Measurements from ENCODE around the gene ZNF653. TPM values are rescaled to one million over a fixed set of nuclear protein-coding genes. Genes with fewer than 3 reads are reported as not detected.

Gene ZNF653
- total and polyA plus RNA-seq, 9 of the 15 experiments (the other 6 are each of a cell fraction or from before 2014, with no cell fraction given), result 1.6 to 8.0 (median 4.2) TPM; not detected in 2

DNA sequence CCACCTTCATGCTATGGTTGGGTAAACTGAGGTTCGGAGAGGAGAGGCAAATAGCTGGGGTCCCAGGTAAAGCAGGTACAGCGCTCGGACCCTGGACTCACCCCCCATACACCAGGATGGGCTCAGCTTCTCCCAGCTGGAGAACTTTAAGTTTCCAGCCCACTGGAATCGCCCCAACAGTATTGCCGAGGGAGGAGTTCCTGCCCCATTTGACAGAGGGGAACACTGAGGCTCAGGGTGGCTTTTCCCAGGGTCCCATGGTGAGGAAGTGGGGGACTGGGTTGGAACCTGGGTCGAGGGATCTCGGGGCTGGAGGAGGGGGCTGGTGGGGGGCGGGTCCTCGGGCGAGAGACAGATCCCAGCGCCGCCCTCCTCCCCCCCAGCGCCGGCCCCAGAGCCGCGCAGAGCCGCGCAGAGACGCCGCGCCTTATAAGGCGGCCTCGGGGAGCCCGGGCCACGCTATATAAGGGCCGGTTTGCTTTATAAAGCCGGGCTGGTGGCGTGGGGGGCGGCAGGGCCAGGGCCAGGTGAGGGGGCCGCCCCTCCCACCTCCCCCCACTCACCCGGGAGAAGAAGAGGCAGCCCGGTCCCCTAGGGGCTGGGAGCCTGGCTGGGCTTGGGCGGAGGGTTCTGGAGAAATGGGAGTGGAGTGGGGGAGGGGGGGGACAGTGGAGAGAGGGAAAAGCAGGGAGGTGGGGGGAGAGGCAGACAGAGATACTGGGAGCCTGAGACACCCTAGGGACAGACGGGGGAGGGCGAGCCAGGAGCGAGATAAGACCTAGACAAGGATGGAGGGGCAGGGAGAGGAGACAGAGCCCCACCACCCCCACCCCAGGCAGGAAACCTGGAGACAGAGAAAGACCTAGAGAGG, 34.1 kb upstream of the ZNF653 start (continued):
- TF ChIP-seq, protein P1, sequence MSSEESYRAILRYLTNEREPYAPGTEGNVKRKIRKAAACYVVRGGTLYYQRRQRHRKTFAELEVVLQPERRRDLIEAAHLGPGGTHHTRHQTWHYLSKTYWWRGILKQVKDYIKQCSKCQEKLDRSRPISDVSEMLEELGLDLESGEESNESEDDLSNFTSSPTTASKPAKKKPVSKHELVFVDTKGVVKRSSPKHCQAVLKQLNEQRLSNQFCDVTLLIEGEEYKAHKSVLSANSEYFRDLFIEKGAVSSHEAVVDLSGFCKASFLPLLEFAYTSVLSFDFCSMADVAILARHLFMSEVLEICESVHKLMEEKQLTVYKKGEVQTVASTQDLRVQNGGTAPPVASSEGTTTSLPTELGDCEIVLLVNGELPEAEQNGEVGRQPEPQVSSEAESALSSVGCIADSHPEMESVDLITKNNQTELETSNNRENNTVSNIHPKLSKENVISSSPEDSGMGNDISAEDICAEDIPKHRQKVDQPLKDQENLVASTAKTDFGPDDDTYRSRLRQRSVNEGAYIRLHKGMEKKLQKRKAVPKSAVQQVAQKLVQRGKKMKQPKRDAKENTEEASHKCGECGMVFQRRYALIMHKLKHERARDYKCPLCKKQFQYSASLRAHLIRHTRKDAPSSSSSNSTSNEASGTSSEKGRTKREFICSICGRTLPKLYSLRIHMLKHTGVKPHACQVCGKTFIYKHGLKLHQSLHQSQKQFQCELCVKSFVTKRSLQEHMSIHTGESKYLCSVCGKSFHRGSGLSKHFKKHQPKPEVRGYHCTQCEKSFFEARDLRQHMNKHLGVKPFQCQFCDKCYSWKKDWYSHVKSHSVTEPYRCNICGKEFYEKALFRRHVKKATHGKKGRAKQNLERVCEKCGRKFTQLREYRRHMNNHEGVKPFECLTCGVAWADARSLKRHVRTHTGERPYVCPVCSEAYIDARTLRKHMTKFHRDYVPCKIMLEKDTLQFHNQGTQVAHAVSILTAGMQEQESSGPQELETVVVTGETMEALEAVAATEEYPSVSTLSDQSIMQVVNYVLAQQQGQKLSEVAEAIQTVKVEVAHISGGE (CRISPR knock-in tag; IDR thresholded peaks at IDR 0.05), result peak in 1 of 3 experiments; percentile 28; a peak in 1 of 6 replicates
- TF ChIP-seq PTBP1 (IDR thresholded peaks at IDR 0.05; ENCODE audit: low read depth, low read length) (peak; percentile 78; the same call in 1 of the 2 replicates), RB1 (IDR thresholded peaks at IDR 0.05; ENCODE audit: low read depth) (0 out of 2 replicates have a peak, but pooled peaks have one; percentile 19), GTF2F1 (IDR thresholded peaks at IDR 0.05; ENCODE audit: low read depth, low read length) (no peak), PPARD (CRISPR knock-in tag; IDR thresholded peaks at IDR 0.05) (no peak), ZEB2 (IDR thresholded peaks at IDR 0.05) (peak; percentile 17; the same call in 1 of the 2 replicates), HDAC1 (IDR thresholded peaks at IDR 0.05) (peak in 1 of 2 experiments; percentile 34; a peak in 2 of 4 replicates), ARID1B (IDR thresholded peaks at IDR 0.05) (peak; percentile 64)
- TF ChIP-seq, protein P2, sequence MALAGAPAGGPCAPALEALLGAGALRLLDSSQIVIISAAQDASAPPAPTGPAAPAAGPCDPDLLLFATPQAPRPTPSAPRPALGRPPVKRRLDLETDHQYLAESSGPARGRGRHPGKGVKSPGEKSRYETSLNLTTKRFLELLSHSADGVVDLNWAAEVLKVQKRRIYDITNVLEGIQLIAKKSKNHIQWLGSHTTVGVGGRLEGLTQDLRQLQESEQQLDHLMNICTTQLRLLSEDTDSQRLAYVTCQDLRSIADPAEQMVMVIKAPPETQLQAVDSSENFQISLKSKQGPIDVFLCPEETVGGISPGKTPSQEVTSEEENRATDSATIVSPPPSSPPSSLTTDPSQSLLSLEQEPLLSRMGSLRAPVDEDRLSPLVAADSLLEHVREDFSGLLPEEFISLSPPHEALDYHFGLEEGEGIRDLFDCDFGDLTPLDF (CRISPR knock-in tag; IDR thresholded peaks at IDR 0.05), result no peak
- TF ChIP-seq, protein P3, sequence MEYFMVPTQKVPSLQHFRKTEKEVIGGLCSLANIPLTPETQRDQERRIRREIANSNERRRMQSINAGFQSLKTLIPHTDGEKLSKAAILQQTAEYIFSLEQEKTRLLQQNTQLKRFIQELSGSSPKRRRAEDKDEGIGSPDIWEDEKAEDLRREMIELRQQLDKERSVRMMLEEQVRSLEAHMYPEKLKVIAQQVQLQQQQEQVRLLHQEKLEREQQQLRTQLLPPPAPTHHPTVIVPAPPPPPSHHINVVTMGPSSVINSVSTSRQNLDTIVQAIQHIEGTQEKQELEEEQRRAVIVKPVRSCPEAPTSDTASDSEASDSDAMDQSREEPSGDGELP (CRISPR knock-in tag; IDR thresholded peaks at IDR 0.05; ENCODE audit: borderline replicate concordance), result peak; percentile 34; the same call in 1 of the 2 replicates
- TF ChIP-seq, protein P4, sequence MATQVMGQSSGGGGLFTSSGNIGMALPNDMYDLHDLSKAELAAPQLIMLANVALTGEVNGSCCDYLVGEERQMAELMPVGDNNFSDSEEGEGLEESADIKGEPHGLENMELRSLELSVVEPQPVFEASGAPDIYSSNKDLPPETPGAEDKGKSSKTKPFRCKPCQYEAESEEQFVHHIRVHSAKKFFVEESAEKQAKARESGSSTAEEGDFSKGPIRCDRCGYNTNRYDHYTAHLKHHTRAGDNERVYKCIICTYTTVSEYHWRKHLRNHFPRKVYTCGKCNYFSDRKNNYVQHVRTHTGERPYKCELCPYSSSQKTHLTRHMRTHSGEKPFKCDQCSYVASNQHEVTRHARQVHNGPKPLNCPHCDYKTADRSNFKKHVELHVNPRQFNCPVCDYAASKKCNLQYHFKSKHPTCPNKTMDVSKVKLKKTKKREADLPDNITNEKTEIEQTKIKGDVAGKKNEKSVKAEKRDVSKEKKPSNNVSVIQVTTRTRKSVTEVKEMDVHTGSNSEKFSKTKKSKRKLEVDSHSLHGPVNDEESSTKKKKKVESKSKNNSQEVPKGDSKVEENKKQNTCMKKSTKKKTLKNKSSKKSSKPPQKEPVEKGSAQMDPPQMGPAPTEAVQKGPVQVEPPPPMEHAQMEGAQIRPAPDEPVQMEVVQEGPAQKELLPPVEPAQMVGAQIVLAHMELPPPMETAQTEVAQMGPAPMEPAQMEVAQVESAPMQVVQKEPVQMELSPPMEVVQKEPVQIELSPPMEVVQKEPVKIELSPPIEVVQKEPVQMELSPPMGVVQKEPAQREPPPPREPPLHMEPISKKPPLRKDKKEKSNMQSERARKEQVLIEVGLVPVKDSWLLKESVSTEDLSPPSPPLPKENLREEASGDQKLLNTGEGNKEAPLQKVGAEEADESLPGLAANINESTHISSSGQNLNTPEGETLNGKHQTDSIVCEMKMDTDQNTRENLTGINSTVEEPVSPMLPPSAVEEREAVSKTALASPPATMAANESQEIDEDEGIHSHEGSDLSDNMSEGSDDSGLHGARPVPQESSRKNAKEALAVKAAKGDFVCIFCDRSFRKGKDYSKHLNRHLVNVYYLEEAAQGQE (IDR thresholded peaks at IDR 0.05; ENCODE audit: borderline replicate concordance), result no peak
- TF ChIP-seq, protein P4 (CRISPR knock-in tag; IDR thresholded peaks at IDR 0.05; ENCODE audit: low read depth), result no peak

All from K562 (cell line).